Endothelial cell (in vitro differentiated cells): ENCODE data around the gene SORT1. TPM values are rescaled to one million over a fixed set of nuclear protein-coding genes. Genes with fewer than 3 reads are reported as not detected.

ENCODE experiments used
- DNase-seq: peaks from one replicate; pipeline ENCODE4 v3.0.0; 2021; ENCODE audit warnings: low spot score
- H3K27ac Mint-ChIP-seq: one replicate; pipeline ENCODE4 v1.8.0; 2021; ENCODE audit warnings: mixed read lengths, inconsistent platforms; ENCODE audit not compliant: unreplicated experiment
- H3K27me3 Mint-ChIP-seq: one replicate; pipeline ENCODE4 v1.8.0; 2021; ENCODE audit warnings: mild to moderate bottlenecking, moderate library complexity, mixed read lengths, inconsistent platforms; ENCODE audit not compliant: unreplicated experiment
- H3K36me3 Mint-ChIP-seq: one replicate; pipeline ENCODE4 v1.8.0; 2021; ENCODE audit warnings: mild to moderate bottlenecking, low read depth, mixed read lengths, inconsistent platforms; ENCODE audit not compliant: unreplicated experiment
- H3K4me1 Mint-ChIP-seq: one replicate; pipeline ENCODE4 v1.8.0; 2021; ENCODE audit warnings: mild to moderate bottlenecking, mixed read lengths, inconsistent platforms; ENCODE audit not compliant: unreplicated experiment
- H3K4me3 Mint-ChIP-seq: one replicate; pipeline ENCODE4 v1.8.0; 2021; ENCODE audit warnings: mild to moderate bottlenecking, mixed read lengths, inconsistent platforms; ENCODE audit not compliant: unreplicated experiment
- H3K9me3 Mint-ChIP-seq: one replicate; pipeline ENCODE4 v1.8.0; 2021; ENCODE audit warnings: mixed read lengths, inconsistent platforms; ENCODE audit not compliant: unreplicated experiment
- total RNA-seq: library from RNA; stranded (reverse); fragmentation: NEBNext Ultra II Directional; extraction: Animal tissue kit (Norgen Biotek cat#: 25700); gene quantifications from one replicate; pipeline ENCODE4 v1.2.1, GENCODE V29; 2021; ENCODE audit not compliant: unreplicated experiment
- TF ChIP-seq, protein P1 (sequence below): fragments of 200-600 bp; sonication (generic); IDR thresholded peaks from one replicate; pipeline ENCODE4 v1.5.0; 2021; ENCODE audit warnings: antibody characterized with exemption; ENCODE audit not compliant: unreplicated experiment

The SORT1 gene
- total RNA-seq, 1 donor from 2014 or later = 49.0 TPM

DNA sequence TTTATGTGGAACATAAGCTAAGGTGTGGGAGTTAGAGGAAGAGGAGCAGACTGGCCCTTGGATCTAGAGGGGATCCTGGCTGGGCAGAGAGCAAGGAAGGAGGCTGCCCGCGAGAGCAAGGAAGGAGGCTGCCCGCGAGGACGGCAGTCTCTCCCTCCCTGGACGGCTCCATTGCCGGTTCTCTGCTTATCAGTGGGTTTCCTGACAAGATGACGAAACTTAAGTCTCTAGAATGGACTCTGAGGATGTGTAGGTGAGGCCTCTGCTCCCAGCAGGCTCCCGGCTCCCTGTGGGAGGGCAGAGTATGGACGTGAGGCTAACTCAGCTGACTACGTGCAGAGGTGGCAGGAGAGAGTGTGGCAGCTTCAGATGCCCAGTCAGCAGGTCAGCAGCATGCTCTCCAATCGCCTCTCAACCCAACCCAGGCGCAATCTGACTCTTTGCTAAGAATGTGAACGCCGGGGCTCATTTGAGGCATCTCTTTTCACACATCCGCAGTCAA is 97.0 kb downstream of the SORT1 start:
- Mint-ChIP-seq H3K36me3 (no peaks in the 10 kb centered on the region), H3K4me3 (no peak overlapping the region), H3K9me3 (no peaks in the 10 kb centered on the region), H3K27ac (no peak overlapping the region), H3K4me1 (peaks cover 2% of the 10 kb centered on the region), H3K27me3 (peaks cover 1% of the 10 kb centered on the region)
- no peak for DNase-seq
- TF ChIP-seq, protein P1, sequence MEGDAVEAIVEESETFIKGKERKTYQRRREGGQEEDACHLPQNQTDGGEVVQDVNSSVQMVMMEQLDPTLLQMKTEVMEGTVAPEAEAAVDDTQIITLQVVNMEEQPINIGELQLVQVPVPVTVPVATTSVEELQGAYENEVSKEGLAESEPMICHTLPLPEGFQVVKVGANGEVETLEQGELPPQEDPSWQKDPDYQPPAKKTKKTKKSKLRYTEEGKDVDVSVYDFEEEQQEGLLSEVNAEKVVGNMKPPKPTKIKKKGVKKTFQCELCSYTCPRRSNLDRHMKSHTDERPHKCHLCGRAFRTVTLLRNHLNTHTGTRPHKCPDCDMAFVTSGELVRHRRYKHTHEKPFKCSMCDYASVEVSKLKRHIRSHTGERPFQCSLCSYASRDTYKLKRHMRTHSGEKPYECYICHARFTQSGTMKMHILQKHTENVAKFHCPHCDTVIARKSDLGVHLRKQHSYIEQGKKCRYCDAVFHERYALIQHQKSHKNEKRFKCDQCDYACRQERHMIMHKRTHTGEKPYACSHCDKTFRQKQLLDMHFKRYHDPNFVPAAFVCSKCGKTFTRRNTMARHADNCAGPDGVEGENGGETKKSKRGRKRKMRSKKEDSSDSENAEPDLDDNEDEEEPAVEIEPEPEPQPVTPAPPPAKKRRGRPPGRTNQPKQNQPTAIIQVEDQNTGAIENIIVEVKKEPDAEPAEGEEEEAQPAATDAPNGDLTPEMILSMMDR = no peak

DNA sequence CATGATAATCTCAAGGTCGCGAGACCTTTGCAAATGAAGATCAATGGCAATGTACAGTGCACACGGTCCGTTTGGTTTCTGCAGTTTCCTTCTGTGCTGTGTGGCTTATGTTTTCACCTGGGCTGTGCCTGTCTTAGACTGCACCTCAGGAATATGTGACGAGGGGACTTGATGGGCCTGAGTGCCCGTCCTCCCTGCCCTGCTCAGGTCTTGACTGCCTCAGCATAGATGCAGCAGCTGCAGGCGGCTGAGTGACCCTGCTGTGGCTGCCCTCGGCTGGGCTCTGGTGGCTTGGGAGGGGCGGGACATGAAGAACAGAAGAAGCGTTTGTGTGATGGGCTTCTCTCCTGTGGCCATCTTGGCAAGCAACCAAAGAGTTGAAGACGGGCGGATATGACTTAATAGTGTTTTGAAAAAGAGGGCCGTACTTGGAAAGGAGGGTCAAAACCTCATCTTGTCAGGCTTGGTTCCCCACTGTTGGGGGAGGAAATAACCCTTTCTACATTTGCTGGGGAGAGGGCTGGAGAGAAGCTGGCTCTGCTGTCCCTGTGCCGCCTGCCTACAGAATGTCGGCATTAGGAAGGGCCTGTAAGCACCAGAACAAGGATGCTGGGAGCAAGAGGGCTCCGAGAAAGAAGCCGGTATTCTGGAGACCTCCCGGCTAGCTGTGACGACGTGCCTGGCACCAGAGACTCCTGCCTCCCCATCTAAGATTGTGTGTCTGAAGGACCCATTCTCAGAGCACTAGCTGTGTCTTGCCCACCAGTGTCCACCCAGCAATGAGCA is 98.0 kb downstream of the SORT1 start:
- no peak for DNase-seq

DNA sequence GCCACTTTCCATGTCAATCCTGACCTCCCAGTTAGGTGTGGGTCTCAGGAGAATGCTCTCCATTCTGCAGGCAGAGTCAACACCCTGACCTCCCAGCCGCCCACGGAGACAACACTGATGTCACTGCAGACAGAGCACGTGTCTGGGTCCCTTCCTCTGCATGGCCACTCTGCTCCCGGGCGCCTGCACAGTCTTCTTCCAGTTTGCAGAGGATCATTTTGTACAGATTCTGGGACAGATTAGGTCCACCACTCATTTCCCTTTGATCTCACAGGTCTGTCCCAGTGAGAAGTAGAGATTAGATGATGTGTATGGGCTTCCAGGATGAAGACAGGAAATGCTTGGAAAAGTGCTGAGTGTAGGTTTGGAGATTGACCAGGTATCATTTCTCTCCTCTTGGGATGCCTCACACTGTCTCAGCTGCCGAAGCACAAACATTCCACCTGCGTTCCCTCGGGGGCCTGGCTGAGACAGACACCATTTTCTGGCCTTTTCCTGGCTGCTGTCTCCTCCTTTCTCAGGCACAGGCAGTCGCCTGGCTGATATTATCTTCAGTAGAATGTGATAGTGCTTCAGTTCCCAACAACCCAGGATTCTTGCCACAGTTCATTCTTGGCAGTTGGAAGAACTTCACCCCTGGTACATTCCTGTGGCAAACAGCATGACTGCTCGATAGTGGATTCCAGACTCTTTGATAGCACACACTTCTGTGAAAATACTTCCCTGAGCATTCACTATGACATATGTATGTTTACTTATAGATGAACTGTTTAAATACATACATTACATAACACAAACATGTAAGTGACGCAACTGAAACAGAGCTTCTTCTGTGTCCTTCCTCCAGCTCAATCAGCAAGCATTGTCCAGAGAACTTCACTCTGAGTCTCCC is 98.8 kb downstream of the SORT1 start:
- H3K27ac Mint-ChIP-seq = no peak overlapping the region
- peaks cover 2% of the 10 kb centered on the region for H3K4me1 Mint-ChIP-seq
- H3K9me3 Mint-ChIP-seq = no peaks in the 10 kb centered on the region
- H3K4me3 Mint-ChIP-seq = no peak overlapping the region
- peaks cover 3% of the 10 kb centered on the region for H3K27me3 Mint-ChIP-seq
- TF ChIP-seq, protein P1 = no peak
- DNase-seq = no peak
- H3K36me3 Mint-ChIP-seq = no peaks in the 10 kb centered on the region

More for the DNA sequence above, 98.0 kb downstream of the SORT1 start:
- Mint-ChIP-seq H3K36me3 (no peaks in the 10 kb centered on the region), H3K27me3 (peaks cover 3% of the 10 kb centered on the region), H3K27ac (peak overlapping the region; percentile 55), H3K4me1 (peaks cover 2% of the 10 kb centered on the region), H3K4me3 (no peak overlapping the region), H3K9me3 (no peaks in the 10 kb centered on the region)
- TF ChIP-seq, protein P1 = no peak

DNA sequence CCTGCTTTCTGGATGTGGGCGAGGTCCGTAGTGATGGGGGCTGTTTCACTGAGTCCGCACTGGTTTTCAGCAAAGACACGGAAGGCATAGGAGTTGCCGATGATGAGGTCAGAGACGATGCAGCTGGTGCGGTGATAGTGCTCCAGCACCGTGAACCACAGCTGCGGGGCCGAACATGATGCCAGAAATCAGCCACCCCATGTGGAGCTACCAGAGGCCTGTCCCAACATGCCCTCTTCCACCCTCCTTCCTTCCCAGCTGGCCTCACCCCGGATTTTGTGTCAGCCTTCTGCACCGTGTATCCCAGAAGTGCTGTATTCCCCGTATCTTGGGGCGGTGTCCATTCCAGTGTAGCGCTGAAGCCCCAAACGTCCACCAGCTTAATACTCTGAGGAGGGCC is 100.9 kb downstream of the SORT1 start:
- H3K4me1 Mint-ChIP-seq = peaks cover 2% of the 10 kb centered on the region
- DNase-seq = no peak
- H3K27me3 Mint-ChIP-seq = peaks cover 6% of the 10 kb centered on the region
- H3K9me3 Mint-ChIP-seq = no peaks in the 10 kb centered on the region
- no peak overlapping the region for H3K27ac Mint-ChIP-seq
- no peaks in the 10 kb centered on the region for H3K36me3 Mint-ChIP-seq
- TF ChIP-seq, protein P1 = no peak
- no peak overlapping the region for H3K4me3 Mint-ChIP-seq
